GM23338 (cell line): ENCODE data around the gene FCRL1.

Experiments used
- CREB1 ChIP-seq: fragments of 250-450 bp; sonication (Bioruptor Pico); IDR thresholded peaks from 2 replicates; pipeline ENCODE4 v1.5.0; 2020; ENCODE audit warnings: low read depth, mild to moderate bottlenecking, moderate library complexity
- EZH2 ChIP-seq: fragments of 200-600 bp; sonication (generic); IDR thresholded peaks from one replicate; pipeline ENCODE4 v1.8.0; 2017; ENCODE audit warnings: antibody characterized with exemption, mild to moderate bottlenecking, low read depth; ENCODE audit not compliant: unreplicated experiment
- EZH2phosphoT487 ChIP-seq: fragments of 200-600 bp; sonication (generic); IDR thresholded peaks from one replicate; pipeline ENCODE4 v1.8.1; 2018; ENCODE audit warnings: antibody characterized with exemption; ENCODE audit not compliant: unreplicated experiment
- JUNB ChIP-seq: IDR thresholded peaks from one replicate; pipeline ENCODE4 v1.6.1; 2016; ENCODE audit warnings: antibody characterized with exemption; ENCODE audit not compliant: unreplicated experiment
- NANOG ChIP-seq: IDR thresholded peaks from 2 replicates; pipeline ENCODE4 v1.6.1; 2016; ENCODE audit warnings: antibody characterized with exemption, borderline replicate concordance
- POLR2AphosphoS5 ChIP-seq: IDR thresholded peaks from 2 replicates; pipeline ENCODE4 v1.6.1; 2016; ENCODE audit warnings: antibody characterized with exemption, low read depth
- ZNF114 ChIP-seq: fragments of 250-450 bp; sonication (Bioruptor Pico); IDR thresholded peaks from 2 replicates; pipeline ENCODE4 v1.5.0; 2020; ENCODE audit warnings: mild to moderate bottlenecking, moderate library complexity
- ZNF331 ChIP-seq: fragments of 250-450 bp; sonication (Bioruptor Pico); IDR thresholded peaks from 2 replicates; pipeline ENCODE4 v1.5.0; 2020; ENCODE audit warnings: low read depth, mild to moderate bottlenecking, moderate library complexity
- TF ChIP-seq, protein P1 (sequence below), 2 experiments: fragments of 200-600 bp in 1 of 2; sonication (generic) in 1 of 2; conservative IDR thresholded peaks; 2 replicates each; pipeline versions ENCODE4 v1.5.1 to v1.6.1; 2016 to 2017; ENCODE audit warnings: antibody characterized with exemption in 2 of 2, low read depth in 2 of 2, mild to moderate bottlenecking in 2 of 2, moderate library complexity in 1 of 2
- TF ChIP-seq, protein P2 (sequence below): IDR thresholded peaks from one replicate; pipeline ENCODE4 v1.6.1; 2018; ENCODE audit warnings: antibody characterized with exemption; ENCODE audit not compliant: unreplicated experiment
- TF ChIP-seq, protein P3 (sequence below): IDR thresholded peaks from 2 replicates; pipeline ENCODE4 v1.6.1; 2016; ENCODE audit warnings: antibody characterized with exemption
- TF ChIP-seq, protein P4 (sequence below): fragments of 250-450 bp; sonication (Bioruptor Pico); IDR thresholded peaks from 2 replicates; pipeline ENCODE4 v1.5.0; 2020; ENCODE audit warnings: mild to moderate bottlenecking, moderate library complexity

DNA sequence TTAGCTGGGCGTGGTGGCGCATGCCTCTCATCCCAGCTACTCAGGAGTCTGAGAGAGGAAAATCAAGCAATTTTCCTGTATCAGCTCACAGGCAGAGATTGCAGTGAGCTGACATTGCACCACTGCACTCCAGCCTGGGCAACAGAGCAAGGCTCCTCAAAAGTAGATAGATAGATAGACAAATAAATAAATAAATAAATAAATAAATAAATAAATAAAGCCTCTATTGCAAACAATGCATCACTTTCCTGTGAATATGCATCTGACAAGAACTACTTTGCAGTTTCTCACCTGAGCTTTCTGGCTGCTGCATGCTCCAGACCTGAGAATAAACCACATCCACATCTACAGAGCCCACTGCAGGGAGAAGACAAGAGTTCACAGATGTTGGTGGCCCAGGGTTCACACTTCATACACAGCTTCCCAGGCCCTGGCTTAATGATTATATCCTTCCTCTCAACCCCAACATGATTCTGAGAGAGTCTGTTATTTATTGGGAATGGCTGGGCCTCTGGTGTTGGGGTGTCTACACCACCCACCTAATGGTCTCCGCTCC lies 71.6 kb downstream of the FCRL1 start:
- TF ChIP-seq CREB1: no peak
- TF ChIP-seq, protein P1, sequence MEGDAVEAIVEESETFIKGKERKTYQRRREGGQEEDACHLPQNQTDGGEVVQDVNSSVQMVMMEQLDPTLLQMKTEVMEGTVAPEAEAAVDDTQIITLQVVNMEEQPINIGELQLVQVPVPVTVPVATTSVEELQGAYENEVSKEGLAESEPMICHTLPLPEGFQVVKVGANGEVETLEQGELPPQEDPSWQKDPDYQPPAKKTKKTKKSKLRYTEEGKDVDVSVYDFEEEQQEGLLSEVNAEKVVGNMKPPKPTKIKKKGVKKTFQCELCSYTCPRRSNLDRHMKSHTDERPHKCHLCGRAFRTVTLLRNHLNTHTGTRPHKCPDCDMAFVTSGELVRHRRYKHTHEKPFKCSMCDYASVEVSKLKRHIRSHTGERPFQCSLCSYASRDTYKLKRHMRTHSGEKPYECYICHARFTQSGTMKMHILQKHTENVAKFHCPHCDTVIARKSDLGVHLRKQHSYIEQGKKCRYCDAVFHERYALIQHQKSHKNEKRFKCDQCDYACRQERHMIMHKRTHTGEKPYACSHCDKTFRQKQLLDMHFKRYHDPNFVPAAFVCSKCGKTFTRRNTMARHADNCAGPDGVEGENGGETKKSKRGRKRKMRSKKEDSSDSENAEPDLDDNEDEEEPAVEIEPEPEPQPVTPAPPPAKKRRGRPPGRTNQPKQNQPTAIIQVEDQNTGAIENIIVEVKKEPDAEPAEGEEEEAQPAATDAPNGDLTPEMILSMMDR (conservative IDR thresholded peaks at IDR 0.05; ENCODE audit: low read depth in 2 of 2): no peak
- TF ChIP-seq POLR2AphosphoS5: no peak
- no peak for TF ChIP-seq JUNB
- no peak for TF ChIP-seq EZH2
- TF ChIP-seq, protein P2, sequence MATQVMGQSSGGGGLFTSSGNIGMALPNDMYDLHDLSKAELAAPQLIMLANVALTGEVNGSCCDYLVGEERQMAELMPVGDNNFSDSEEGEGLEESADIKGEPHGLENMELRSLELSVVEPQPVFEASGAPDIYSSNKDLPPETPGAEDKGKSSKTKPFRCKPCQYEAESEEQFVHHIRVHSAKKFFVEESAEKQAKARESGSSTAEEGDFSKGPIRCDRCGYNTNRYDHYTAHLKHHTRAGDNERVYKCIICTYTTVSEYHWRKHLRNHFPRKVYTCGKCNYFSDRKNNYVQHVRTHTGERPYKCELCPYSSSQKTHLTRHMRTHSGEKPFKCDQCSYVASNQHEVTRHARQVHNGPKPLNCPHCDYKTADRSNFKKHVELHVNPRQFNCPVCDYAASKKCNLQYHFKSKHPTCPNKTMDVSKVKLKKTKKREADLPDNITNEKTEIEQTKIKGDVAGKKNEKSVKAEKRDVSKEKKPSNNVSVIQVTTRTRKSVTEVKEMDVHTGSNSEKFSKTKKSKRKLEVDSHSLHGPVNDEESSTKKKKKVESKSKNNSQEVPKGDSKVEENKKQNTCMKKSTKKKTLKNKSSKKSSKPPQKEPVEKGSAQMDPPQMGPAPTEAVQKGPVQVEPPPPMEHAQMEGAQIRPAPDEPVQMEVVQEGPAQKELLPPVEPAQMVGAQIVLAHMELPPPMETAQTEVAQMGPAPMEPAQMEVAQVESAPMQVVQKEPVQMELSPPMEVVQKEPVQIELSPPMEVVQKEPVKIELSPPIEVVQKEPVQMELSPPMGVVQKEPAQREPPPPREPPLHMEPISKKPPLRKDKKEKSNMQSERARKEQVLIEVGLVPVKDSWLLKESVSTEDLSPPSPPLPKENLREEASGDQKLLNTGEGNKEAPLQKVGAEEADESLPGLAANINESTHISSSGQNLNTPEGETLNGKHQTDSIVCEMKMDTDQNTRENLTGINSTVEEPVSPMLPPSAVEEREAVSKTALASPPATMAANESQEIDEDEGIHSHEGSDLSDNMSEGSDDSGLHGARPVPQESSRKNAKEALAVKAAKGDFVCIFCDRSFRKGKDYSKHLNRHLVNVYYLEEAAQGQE: no peak
- no peak for TF ChIP-seq EZH2phosphoT487
- TF ChIP-seq, protein P3, sequence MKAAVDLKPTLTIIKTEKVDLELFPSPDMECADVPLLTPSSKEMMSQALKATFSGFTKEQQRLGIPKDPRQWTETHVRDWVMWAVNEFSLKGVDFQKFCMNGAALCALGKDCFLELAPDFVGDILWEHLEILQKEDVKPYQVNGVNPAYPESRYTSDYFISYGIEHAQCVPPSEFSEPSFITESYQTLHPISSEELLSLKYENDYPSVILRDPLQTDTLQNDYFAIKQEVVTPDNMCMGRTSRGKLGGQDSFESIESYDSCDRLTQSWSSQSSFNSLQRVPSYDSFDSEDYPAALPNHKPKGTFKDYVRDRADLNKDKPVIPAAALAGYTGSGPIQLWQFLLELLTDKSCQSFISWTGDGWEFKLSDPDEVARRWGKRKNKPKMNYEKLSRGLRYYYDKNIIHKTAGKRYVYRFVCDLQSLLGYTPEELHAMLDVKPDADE: no peak
- TF ChIP-seq ZNF114 (CRISPR knock-in tag): no peak
- TF ChIP-seq ZNF331 (CRISPR knock-in tag): no peak
- TF ChIP-seq, protein P4, sequence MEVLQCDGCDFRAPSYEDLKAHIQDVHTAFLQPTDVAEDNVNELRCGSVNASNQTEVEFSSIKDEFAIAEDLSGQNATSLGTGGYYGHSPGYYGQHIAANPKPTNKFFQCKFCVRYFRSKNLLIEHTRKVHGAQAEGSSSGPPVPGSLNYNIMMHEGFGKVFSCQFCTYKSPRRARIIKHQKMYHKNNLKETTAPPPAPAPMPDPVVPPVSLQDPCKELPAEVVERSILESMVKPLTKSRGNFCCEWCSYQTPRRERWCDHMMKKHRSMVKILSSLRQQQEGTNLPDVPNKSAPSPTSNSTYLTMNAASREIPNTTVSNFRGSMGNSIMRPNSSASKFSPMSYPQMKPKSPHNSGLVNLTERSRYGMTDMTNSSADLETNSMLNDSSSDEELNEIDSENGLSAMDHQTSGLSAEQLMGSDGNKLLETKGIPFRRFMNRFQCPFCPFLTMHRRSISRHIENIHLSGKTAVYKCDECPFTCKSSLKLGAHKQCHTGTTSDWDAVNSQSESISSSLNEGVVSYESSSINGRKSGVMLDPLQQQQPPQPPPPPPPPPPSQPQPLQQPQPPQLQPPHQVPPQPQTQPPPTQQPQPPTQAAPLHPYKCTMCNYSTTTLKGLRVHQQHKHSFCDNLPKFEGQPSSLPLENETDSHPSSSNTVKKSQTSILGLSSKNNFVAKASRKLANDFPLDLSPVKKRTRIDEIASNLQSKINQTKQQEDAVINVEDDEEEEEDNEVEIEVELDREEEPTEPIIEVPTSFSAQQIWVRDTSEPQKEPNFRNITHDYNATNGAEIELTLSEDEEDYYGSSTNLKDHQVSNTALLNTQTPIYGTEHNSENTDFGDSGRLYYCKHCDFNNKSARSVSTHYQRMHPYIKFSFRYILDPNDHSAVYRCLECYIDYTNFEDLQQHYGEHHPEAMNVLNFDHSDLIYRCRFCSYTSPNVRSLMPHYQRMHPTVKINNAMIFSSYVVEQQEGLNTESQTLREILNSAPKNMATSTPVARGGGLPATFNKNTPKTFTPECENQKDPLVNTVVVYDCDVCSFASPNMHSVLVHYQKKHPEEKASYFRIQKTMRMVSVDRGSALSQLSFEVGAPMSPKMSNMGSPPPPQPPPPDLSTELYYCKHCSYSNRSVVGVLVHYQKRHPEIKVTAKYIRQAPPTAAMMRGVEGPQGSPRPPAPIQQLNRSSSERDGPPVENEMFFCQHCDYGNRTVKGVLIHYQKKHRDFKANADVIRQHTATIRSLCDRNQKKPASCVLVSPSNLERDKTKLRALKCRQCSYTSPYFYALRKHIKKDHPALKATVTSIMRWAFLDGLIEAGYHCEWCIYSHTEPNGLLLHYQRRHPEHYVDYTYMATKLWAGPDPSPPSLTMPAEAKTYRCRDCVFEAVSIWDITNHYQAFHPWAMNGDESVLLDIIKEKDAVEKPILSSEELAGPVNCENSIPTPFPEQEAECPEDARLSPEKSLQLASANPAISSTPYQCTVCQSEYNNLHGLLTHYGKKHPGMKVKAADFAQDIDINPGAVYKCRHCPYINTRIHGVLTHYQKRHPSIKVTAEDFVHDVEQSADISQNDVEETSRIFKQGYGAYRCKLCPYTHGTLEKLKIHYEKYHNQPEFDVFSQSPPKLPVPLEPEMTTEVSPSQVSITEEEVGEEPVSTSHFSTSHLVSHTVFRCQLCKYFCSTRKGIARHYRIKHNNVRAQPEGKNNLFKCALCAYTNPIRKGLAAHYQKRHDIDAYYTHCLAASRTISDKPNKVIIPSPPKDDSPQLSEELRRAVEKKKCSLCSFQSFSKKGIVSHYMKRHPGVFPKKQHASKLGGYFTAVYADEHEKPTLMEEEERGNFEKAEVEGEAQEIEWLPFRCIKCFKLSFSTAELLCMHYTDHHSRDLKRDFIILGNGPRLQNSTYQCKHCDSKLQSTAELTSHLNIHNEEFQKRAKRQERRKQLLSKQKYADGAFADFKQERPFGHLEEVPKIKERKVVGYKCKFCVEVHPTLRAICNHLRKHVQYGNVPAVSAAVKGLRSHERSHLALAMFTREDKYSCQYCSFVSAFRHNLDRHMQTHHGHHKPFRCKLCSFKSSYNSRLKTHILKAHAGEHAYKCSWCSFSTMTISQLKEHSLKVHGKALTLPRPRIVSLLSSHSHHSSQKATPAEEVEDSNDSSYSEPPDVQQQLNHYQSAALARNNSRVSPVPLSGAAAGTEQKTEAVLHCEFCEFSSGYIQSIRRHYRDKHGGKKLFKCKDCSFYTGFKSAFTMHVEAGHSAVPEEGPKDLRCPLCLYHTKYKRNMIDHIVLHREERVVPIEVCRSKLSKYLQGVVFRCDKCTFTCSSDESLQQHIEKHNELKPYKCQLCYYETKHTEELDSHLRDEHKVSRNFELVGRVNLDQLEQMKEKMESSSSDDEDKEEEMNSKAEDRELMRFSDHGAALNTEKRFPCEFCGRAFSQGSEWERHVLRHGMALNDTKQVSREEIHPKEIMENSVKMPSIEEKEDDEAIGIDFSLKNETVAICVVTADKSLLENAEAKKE (CRISPR knock-in tag): no peak
- no peak for TF ChIP-seq NANOG
